CMK (cell line): ENCODE data around the gene PDC.
A peak's percentile ranks its signal among the peaks of the same experiment; 100 is the strongest.

Source experiments
- DNase-seq: peaks from one replicate; pipeline ENCODE4 v3.0.0-alpha.2; 2010; ENCODE audit warnings: low read depth

Gene PDC

DNA sequence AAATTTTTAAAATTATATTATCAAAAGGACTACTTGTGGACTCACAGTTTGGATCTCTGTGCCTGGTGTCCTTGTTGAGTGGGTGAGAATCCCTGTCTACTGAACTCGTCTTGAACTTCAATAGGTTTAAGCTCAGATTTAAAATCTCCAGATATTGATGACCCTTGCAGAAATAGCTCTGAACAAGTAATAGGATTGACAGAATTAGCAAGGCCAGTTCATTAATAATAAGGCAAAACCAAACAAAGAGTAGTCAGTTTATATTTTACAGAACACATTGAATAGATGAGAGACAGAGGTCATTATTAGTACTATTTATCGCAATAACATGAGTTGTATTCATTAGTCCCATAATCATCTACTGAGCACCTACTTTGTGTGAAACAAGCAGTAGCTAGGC is at the start of gene PDC:
Gene PDC (minus strand): TSS at position 101 of the 400 bp plus-strand sequence. CDS start 11,655 bp downstream, outside the sequence.
- DNase-seq: no peak

DNA sequence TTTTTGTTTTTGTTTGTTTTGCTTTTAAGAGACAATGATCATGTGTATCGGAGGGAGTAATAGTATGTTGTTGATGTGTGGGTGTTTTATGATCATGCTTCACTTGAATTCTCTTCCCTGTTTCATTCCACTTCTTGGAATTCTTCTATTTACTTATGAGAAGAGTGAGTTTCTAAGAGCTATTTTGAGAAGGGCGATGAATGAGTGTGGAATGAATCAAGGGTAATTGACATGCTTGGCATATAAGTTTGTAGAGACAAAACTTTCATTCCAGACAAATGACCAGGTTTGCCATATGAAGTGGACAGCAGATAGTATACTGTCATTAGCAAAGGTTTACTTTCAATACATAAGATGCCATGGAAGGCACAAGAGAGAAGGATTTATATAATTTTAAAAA is 42.3 kb upstream of the PDC start:
- DNase-seq: no peak

DNA sequence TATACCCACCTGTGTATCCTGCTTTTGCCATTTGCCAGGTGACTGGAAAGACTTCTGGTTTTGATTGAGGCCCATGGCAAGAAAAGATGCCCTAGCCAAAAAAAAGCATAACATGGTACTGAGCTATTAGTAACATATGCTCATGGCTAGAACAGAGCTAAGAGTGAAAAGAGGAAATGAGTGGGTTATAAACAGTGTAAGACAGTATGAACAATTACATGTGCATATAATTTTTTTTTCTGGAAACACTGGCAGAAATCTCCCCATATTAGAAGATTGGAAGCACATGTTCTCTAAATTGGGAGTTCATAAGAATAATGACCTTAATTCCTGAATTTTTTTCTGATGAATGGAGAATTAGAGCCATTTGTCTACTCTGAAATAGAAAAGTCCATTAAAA is 41.2 kb upstream of the PDC start:
- DNase-seq: no peak

DNA sequence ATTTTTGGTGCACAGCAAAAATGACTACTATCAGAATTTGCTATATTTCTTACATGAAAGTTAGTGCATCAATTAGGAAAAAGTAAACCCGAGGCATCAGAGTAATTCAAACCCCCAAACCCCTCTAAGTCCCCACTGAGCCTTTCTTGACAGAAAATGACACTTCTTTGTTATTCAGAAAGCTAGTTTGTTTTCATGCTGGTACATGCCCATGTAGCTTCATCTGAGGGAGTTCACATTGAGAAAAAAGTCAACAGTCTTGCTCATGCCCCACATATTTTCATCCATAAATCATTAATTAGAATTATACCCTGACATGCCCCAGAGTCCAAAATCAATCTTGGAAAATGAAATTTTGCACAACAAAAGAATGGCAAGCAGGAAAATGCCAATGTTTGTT is 39.9 kb upstream of the PDC start:
- no peak for DNase-seq

DNA sequence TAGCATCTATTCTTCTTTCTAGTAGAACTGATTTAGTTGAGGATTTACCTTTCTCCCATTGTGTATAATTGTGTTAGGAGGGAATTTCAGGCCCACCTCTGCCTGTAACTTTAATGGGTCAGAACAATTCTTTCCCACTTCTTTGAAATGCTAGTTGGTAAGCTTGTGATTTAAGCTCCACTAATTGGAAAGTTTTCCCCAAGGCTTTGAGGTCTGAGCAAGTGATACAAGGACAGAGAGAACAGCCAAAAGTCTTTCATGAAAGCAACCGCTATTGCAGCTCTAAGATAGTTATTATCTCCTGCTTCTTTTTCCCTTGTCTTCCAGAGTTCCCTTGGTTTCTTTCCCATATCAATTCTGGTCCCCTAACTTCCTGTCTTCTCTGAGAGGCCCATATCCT is 38.7 kb upstream of the PDC start:
- no peak for DNase-seq

DNA sequence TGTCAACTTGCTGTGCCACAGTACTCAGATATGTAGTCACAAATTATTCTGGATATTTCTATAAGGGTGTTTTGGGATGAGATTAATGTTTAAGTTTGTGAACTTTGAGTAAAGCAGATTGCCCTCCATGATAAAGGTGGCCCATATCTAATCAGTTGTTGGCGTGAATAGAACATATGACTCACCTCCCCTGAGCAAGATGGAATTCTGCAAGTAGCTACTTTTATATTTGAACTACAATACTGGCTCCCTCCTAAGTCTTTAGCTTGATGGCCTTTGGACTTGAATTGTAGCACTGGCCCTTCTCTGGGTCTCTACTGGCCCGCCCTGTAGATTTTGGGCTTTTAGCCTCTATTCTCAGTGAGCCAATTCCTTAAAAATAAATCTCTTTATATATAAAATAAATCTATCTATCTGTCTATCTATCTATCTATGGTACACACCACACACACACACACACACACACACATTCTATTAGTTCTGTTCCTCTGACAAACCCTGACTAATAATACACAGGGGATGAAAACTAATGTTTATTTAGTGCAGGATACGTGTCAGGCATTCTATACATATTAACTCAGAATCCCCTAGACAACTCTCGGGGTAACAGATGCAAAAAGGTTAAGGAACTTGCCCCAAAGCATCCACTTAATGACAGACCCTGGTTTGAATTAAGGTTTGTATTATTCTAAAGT is 37.9 kb upstream of the PDC start:
- no peak for DNase-seq

DNA sequence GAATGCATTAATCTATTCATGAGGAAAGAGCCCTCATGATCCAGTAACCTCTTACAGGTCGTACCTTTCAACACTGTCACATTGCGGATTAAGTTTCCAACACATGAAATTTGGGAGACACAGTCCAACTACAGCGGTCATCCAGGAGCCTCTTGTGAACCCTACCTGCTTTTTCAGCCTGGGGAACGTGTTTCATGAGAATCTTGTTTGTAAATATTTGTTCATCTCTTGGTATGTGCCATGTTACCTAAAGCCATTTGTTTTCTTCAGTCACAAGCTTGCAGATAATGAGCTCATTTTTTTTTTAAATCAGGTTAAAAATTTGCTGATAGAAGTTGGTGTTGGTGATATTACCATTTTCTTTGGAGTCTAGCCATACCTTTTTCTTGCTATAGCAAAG is 37.2 kb upstream of the PDC start:
- no peak for DNase-seq

DNA sequence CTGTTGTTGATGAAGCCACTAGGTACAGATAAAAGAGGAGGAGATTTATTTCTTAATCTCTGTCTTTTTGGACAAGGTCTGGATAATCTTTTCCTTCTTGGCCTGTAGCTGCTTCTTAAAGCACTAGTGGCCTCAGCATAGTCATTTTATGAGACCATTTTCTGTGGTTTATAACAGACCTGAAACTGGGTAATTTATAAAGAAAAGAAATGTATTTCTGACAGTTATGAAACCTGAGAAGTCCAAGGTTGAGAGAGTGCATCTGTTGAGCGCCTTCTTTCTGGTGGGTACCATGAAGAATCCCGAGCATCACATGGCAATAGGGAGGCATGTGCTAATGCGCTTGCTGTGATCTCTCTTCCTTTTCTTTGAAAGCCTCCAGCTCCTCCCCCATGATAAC is 36.7 kb upstream of the PDC start:
- DNase-seq: no peak

DNA sequence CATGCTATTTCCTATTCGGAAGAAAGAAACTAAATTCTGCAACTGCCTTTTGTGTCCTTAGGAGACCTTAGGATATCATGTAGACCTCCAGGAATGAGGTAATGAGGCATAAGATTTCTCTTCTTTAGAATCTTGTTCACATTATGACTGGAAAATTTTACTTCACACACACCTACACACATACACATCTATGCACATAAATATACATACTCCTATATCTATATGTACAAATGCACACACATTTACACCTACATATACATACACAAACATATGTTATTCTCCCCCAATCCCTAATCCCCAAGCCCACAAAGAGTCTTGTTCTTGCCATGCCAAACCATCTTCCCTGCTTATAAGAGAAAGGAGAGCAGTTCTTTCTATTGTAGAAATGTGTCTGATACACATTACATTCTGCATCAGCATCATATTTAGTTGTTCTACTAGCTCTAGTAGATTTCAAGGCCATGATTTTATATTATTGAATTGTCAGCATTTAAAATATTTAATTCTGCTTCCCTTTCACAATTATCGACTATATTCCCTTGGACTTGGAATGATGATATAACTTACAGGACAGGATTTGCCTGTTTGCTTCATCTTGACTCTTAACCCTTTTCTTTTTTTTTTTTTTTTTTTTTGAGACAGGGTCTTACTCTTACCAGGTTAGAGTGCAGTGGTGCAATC is 35.4 kb upstream of the PDC start:
- DNase-seq: no peak

DNA sequence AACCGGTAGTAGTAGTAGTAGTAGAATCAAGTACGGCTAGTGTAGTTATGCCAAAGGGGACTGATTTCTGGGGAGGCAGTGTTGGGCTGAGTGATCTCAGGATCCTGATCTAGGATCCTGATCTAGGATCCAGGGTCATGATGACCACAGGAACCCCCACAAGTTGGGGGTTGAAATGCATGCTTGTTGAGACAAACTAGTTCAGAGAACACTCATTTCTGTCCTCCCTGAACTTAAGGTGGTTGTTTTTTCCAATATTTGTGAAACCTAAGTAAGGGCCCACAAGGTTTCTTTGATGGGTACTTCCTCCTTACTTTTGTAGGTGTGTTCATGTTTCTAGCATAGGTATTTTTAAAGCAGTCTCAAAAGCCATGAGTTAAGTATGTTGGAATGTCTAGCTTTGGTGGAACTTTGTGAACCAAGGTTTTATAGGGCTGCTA is 33.9 kb upstream of the PDC start:
- no peak for DNase-seq

DNA sequence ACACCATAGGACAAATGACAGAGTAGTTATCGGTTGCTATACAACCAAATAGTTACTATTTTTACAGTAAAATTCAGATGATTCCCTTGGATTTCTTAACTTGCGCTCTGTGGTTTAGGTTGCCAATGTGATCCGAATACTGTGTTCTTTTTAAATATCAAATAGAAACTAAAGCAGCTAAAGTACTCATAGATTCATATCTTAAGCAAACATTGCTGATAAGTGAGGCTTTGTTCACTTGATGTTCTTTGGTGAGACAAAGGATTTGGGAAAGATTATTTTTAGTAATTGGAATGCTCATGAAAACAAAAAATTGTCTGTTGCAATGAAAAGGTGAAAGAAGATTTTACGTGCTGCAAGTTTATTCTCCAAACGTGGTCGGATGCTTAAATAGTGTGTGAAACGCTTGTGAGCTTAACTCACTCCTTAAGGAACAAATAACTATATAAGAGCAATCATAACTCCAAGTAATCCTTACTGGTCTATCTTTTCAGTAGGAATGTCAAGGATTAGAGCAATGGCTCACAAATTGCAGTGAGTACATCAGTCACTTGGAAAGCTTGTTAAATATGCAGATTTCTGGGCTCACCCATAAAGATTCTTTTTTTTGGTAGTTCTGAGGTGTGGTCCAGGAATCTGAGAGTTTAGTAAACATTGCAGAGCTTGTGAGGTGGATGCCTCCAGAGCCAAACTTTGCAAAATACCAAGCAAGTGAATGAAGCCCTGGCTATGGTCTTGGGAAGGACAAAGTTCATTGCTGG is 31.8 kb upstream of the PDC start:
- no peak for DNase-seq

DNA sequence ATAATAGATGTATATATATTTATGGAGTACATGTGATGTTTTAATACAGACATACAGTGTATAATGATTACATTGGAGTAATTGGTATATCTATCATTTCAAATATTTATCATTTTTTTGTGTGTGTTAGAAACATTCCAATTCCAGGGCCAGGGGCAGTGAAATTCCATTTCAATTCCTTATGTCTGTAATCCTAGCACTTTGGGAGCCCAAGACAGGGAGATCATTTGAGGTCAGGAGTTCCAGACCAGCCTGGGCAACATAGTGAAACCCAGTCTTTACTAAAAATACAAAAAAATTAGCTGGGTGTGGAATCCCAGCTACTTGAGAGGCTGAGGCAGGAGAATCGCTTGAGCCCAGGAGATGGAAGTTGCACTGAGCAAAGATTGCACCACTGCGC is 30.4 kb upstream of the PDC start:
- DNase-seq: no peak

DNA sequence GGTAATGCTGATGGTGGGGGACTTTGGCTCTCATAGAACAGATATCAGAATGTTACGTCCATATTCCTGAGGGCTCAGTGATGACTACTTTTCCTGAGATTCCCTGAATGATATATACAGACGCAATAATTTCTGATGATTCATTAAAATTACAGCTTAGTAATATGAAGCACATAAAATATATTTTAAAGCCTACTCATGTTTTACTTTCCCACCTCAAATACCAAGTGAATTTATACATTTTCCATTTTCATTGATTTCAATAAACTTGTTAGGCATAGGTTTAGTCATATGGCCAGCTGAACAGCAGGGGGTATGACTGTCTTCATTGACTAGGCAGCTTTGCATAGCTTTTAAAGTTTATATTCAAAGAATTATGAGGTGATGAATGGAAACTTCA is 26.2 kb upstream of the PDC start:
- DNase-seq: no peak

DNA sequence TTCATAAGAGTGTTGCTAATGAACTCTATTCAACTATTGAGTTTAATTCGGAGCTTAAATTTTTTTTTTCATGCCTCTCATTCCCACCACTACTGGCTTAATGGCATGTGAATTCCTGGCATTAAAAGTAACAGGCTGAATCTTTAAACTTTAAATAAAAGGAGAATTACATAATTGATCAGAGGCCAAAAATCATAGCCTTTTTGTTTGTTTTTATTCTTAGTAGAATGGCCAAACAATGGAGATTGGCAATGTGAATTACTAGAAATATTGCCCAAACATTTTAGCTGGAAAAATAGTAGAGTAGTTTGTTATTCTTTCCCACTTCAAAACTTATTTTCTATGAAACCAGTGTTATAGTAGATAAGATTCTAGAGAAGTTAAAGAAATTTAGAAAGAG is 25.1 kb upstream of the PDC start:
- DNase-seq: no peak

DNA sequence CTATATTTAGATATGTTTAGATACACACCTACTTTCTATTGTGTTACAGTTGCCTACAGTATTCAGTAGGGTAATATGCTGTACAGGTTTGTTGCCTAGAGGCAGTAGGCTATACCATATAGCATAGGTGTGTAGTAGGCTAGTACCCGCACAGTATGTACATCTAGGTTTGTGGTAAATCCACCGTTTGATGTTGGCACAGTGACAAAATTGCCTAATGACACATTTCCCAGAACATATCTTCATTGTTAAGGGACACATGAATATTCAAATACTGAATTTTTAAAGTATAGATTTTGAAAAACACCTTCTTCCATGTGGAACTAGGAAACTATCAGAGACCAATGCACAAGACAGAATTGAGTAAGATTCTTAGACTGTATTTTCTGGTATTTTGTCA is 22.6 kb upstream of the PDC start:
- DNase-seq: no peak

DNA sequence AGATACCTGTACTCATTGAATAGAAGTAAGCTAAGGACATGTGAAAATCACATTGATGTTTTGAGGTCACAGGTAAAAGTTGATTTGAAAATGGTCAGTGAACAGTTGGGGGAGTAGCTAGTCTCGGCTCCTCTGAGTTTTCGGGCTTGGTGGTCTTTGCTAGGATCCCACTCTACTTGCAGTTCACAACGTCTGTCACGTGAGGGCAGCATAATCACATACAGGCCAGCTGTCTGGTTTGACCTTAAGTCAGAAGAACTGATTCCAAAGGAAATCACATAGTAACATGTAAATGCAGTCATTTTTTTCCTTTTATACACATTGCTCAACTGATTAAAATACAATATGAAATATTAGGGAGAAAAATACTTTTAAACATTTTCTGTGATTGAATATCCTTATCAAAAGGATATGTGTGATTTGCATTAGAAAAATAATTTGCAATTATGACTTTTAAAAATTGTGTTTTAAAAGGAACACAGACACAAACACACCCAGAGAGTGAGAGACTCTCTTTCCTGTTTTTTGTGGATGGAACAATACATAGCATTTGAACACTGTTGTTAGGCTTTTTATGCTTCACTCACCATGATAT is 21.8 kb upstream of the PDC start:
- peak; percentile 54 for DNase-seq

DNA sequence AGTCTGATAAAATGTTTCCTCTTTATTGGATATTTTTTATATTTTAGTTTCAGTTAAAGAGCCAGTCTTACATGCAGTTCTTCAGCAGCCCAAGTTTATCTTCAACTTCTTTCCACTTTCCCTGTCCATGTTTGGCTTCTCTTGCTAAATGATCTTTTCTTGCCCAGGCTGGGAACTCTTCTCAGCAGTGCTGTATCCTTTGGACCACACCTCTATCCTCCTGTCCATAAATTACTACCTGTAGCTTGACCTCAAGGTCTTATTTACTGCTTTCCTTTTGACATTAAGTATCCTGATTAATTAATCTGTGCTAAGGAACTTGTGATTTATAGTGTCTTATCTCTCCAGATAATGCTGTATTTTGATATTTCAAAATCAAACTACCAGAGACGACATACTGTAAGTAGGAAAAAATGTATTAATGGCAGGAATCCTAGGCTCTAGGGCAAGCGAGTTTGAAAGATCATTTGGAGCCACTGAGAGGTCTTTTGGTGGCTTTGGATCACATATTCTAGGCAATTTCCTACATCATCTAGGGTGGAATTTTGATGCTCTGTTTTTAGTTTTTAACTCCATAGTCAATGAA is 20.5 kb upstream of the PDC start:
- no peak for DNase-seq

DNA sequence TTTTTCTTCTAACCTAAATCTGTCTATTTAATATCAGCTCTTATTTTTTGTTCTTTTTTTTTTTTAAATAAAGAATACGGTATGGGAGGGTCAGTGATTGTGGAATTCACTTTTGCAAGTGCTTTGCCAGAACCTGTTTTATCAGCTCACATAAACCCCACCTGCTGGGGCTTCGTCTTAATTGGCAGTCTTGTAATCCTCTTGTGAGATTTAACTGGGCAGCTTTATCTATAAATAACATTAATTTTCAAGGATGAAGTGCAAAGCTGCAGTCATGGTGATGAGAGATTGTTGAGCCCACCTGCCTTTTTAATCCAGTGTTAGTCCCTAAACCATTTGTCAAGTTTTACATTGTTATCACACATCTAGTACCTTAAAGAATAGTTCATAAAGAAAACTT is 18.2 kb upstream of the PDC start:
- DNase-seq: no peak

DNA sequence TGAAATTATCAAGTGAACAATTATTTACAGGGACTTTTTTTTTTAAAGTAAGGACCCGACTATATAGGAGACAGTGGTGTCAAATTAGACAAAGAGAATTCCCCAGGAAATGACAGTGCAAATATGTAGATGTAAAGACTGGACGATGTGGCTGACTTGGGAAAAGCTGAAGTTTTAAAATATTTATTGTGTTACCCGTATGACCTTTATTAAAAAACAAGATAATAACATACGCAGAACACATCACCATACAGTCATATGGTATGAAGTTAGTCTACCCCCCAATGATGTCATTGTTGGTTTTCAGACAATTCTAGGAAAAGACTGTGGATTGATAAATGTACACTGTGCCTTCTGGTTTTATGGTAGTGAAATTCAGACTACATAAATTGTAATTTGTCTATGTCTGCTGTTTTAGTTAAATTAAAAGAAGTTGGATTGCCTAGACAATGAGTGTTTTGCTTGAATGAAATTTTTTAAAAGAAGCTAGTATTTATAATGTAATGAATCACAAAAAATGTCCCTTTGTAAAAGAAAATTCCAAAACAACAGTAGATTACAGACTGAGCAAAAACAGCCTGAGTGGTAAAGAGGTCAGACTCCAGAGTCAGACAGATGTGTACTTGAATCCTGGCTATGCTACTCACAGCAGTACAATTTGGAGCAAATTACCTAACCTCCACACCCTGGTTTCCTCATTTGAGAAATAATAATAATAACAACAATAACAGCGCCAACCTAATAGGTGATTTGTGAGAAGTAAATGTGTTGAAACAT is 15.5 kb upstream of the PDC start:
- no peak for DNase-seq

DNA sequence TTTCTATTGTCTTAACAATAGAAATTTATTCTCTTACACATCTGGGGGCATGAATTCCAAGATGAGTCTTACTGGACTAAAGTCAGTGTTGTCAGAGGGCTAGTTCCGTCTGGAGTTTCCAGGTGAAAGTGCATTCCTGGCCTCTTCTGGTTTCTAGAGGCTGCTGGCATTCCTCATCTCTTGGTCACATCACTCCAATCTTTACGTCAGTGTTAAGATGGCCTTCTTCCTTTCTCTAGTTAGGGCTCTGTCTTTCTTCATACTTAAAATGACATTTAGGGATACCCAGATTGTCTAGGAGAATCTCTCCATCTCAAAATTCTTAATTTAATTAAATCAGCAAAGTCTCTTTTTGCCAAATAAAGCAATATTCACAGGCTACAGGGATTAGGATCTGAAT is 13.3 kb upstream of the PDC start:
- no peak for DNase-seq

DNA sequence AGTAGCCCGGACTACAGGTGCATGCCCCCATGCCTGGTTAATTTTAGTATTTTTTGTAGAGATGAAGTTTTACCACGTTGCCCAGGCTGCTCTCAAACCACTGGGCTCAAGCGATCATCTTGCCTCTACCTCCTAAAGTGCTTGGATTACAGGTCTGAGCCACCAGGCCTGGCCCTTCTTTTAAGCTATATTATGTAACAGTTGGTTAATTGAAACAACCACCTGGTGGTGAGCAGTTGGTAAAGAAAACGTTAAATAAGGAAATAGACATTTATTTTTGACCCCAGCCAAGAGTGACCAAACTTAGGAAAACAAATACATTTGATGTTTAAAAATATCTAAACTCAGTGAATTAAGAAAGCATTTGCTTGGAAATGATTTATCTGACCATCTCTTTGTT is 12.1 kb upstream of the PDC start:
- no peak for DNase-seq

DNA sequence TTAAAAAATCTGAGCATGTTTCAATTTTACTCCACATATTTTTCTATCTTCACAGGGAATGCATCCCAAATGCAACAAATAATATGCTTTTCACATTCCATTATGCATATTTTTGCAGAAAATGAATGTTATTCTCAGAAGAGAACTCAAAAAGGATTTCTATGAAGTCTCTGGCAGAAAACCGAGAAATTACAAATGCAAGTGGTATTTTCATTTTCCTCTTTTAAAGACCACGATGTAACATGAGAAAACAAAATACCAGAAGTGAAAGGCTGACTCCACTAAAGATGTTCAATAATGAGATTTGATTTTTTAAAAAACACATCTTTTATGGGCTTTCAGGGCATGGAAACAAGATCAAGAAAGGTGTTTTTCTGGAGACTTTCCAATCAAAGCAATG is 5.0 kb upstream of the PDC start:
- DNase-seq: no peak
